ENCODE data around the gene BBS12.
A peak's percentile ranks its signal among the peaks of the same experiment; 100 is the strongest.

BBS12 gene

DNA sequence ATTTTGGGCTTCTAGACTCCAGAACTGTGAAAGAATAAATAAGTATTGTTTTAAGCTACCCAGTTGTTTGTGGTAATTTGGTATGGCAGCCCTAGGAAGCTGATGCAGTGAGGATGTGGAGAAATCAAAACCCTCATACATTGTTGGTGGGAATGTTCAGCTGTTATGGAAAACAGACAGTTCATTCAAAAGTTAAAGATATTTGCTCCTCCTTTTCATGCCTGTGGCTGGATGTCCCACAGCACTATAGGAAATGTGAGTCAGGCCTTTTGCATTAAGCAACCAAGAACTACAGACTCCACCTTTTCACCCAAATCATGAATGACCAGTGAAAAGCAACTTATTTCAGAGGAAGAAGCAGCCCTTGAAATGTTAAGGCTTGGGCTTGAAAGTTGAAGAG lies 6.7 kb downstream of the BBS12 start:
- no peak overlapping the region for H2AFZ ChIP-seq (ENCODE audit: low read depth, low read length)
- H3K9me3 ChIP-seq (ENCODE audit: control insufficient read depth, low read length), result no peaks in the 10 kb centered on the region
- no peaks in the 10 kb centered on the region for H3K27me3 ChIP-seq (ENCODE audit: control insufficient read depth in 1 of 2, insufficient read depth in 1 of 2, low read length in 2 of 2)
- no peak overlapping the region for H3K23ac ChIP-seq (ENCODE audit: low read length in 2 of 2)
- H3K18ac ChIP-seq (ENCODE audit: low read depth in 1 of 2, low read length in 2 of 2), result no peak overlapping the region
- no peaks in the 10 kb centered on the region for H3K4me1 ChIP-seq (ENCODE audit: control insufficient read depth, insufficient read depth, low read depth, low read length)
- H3K4ac ChIP-seq (ENCODE audit: low read depth in 1 of 2, low read length in 2 of 2), result no peak overlapping the region
- H2BK5ac ChIP-seq (ENCODE audit: low read depth, low read length, poor library complexity, severe bottlenecking), result no peak overlapping the region
- H2BK120ac ChIP-seq (ENCODE audit: low read depth, low read length), result no peak overlapping the region
- H2BK15ac ChIP-seq (ENCODE audit: low read depth, poor library complexity, severe bottlenecking), result no peak overlapping the region
- peaks cover 8% of the 10 kb centered on the region for H3K79me1 ChIP-seq (replicated peaks; ENCODE audit: low read length, poor library complexity, severe bottlenecking)
- no peak overlapping the region for H3K14ac ChIP-seq (ENCODE audit: low read length in 2 of 2)
- H3K36me3 ChIP-seq (ENCODE audit: control insufficient read depth in 1 of 2, insufficient read depth in 2 of 2, low read depth in 1 of 2, low read length in 2 of 2), result peaks cover 3 to 20% of the 10 kb centered on the region in 2 experiments
- no peak overlapping the region for H2AK5ac ChIP-seq (ENCODE audit: low read length, severe bottlenecking)
- no peak overlapping the region for H4K91ac ChIP-seq (ENCODE audit: low read length)
- H3K9ac ChIP-seq (ENCODE audit: low read length), result no peak overlapping the region
- no peak overlapping the region for H4K8ac ChIP-seq (ENCODE audit: low read length)
- H3K4me3 ChIP-seq (ENCODE audit: insufficient read depth in 1 of 2, low read depth in 1 of 2, low read length in 2 of 2), result no peak overlapping the region
- H2BK12ac ChIP-seq (ENCODE audit: low read length in 2 of 2), result no peak overlapping the region
- peak; percentile 85 for DNase-seq
- H3K27ac ChIP-seq (ENCODE audit: low read length, poor library complexity, severe bottlenecking), result no peak overlapping the region
- H3K4me2 ChIP-seq (ENCODE audit: low read length, poor library complexity, severe bottlenecking), result no peak overlapping the region

DNA sequence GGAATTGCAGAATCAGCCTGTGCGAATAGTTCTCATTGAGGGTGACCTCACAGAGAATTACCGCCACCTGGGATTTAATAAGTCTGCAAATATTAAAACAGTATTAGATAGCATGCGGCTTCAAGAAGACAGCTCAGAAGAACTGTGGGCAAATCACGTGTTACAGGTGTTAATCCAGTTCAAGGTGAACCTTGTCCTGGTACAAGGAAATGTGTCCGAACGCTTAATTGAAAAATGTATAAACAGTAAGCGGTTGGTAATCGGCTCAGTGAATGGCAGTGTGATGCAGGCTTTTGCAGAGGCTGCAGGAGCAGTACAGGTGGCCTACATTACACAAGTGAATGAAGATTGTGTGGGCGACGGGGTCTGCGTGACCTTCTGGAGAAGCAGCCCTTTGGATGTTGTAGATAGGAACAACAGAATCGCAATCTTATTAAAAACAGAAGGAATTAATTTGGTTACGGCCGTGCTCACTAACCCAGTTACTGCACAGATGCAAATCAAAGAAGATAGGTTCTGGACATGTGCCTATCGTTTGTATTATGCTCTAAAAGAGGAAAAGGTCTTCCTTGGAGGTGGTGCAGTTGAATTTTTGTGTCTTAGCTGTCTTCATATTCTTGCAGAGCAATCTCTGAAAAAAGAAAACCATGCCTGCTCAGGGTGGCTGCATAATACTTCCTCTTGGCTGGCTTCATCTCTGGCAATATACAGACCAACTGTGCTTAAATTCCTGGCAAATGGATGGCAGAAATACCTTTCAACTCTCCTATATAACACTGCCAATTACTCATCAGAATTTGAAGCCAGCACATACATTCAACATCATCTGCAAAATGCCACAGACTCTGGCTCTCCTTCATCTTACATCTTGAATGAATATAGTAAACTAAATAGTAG lies 10.7 kb downstream of the BBS12 start:
- no peaks in the 10 kb centered on the region for H3K27me3 ChIP-seq (ENCODE audit: control insufficient read depth in 1 of 2, insufficient read depth in 1 of 2, low read length in 2 of 2)

DNA sequence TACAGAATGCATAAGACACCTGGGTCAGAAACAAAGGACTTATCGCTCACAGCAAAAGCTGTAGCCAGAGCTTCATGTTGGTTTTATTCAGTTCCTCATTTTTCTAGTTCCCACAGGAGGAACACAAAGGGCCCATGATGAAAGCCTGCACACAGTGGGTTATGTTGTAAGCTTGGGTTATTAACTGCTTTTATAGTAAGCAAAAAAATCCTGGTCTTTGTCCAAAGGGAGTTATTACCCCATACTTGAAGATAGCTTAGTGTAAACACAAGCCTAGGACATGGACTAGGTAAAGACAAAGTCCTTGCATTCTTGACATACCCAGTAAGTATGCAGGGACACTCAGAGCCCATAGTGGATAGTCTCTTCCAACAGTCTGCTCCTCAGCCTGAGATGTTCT lies 11.7 kb downstream of the BBS12 start:
- Histone ChIP-seq H2BK5ac (ENCODE audit: low read depth, low read length, poor library complexity, severe bottlenecking) (no peak overlapping the region), H3K4ac (ENCODE audit: low read depth in 1 of 2, low read length in 2 of 2) (no peak overlapping the region), H4K8ac (ENCODE audit: low read length) (no peak overlapping the region), H3K27me3 (ENCODE audit: control insufficient read depth in 1 of 2, insufficient read depth in 1 of 2, low read length in 2 of 2) (no peaks in the 10 kb centered on the region), H3K23ac (ENCODE audit: low read length in 2 of 2) (no peak overlapping the region), H3K4me1 (ENCODE audit: control insufficient read depth, insufficient read depth, low read depth, low read length) (no peaks in the 10 kb centered on the region), H2BK12ac (ENCODE audit: low read length in 2 of 2) (no peak overlapping the region), H3K18ac (ENCODE audit: low read depth in 1 of 2, low read length in 2 of 2) (no peak overlapping the region), H3K14ac (ENCODE audit: low read length in 2 of 2) (no peak overlapping the region), H3K9me3 (ENCODE audit: control insufficient read depth, low read length) (no peaks in the 10 kb centered on the region), H3K4me2 (ENCODE audit: low read length, poor library complexity, severe bottlenecking) (no peak overlapping the region), H2BK15ac (ENCODE audit: low read depth, poor library complexity, severe bottlenecking) (no peak overlapping the region), H2AK5ac (ENCODE audit: low read length, severe bottlenecking) (no peak overlapping the region), H3K4me3 (ENCODE audit: insufficient read depth in 1 of 2, low read depth in 1 of 2, low read length in 2 of 2) (no peak overlapping the region), H2BK120ac (ENCODE audit: low read depth, low read length) (no peak overlapping the region), H3K9ac (ENCODE audit: low read length) (no peak overlapping the region), H3K79me1 (replicated peaks; ENCODE audit: low read length, poor library complexity, severe bottlenecking) (peaks cover 5% of the 10 kb centered on the region), H4K91ac (ENCODE audit: low read length) (no peak overlapping the region), H2AFZ (ENCODE audit: low read depth, low read length) (no peak overlapping the region), H3K27ac (ENCODE audit: low read length, poor library complexity, severe bottlenecking) (no peak overlapping the region), H3K36me3 (ENCODE audit: control insufficient read depth in 1 of 2, insufficient read depth in 2 of 2, low read depth in 1 of 2, low read length in 2 of 2) (peaks cover 3 to 20% of the 10 kb centered on the region in 2 experiments)
- peak; percentile 66 for DNase-seq
- WGBS, result 94% methylated on average over 1 of the region's 1 CpG

More for the DNA sequence above, 10.7 kb downstream of the BBS12 start:
- Histone ChIP-seq H3K79me1 (replicated peaks; ENCODE audit: low read length, poor library complexity, severe bottlenecking) (peaks cover 6% of the 10 kb centered on the region), H4K91ac (ENCODE audit: low read length) (no peak overlapping the region), H2AFZ (ENCODE audit: low read depth, low read length) (no peak overlapping the region), H2BK5ac (ENCODE audit: low read depth, low read length, poor library complexity, severe bottlenecking) (no peak overlapping the region), H3K18ac (ENCODE audit: low read depth in 1 of 2, low read length in 2 of 2) (no peak overlapping the region), H3K4me1 (ENCODE audit: control insufficient read depth, insufficient read depth, low read depth, low read length) (no peaks in the 10 kb centered on the region), H3K36me3 (ENCODE audit: control insufficient read depth in 1 of 2, insufficient read depth in 2 of 2, low read depth in 1 of 2, low read length in 2 of 2) (peaks cover 3 to 20% of the 10 kb centered on the region in 2 experiments), H3K9ac (ENCODE audit: low read length) (no peak overlapping the region), H2AK5ac (ENCODE audit: low read length, severe bottlenecking) (no peak overlapping the region), H4K8ac (ENCODE audit: low read length) (no peak overlapping the region), H2BK120ac (ENCODE audit: low read depth, low read length) (no peak overlapping the region), H3K4me2 (ENCODE audit: low read length, poor library complexity, severe bottlenecking) (no peak overlapping the region), H2BK12ac (ENCODE audit: low read length in 2 of 2) (no peak overlapping the region), H3K27ac (ENCODE audit: low read length, poor library complexity, severe bottlenecking) (no peak overlapping the region), H3K23ac (ENCODE audit: low read length in 2 of 2) (no peak overlapping the region), H3K9me3 (ENCODE audit: control insufficient read depth, low read length) (no peaks in the 10 kb centered on the region), H3K4me3 (ENCODE audit: insufficient read depth in 1 of 2, low read depth in 1 of 2, low read length in 2 of 2) (no peak overlapping the region), H3K14ac (ENCODE audit: low read length in 2 of 2) (no peak overlapping the region), H2BK15ac (ENCODE audit: low read depth, poor library complexity, severe bottlenecking) (no peak overlapping the region), H3K4ac (ENCODE audit: low read depth in 1 of 2, low read length in 2 of 2) (peak overlapping the region in 1 of 2 experiments; percentile 13)
- DNase-seq, result no peak
- whole genome bisulfite sequencing, result 97% methylated on average over 15 of the region's 15 CpGs

DNA sequence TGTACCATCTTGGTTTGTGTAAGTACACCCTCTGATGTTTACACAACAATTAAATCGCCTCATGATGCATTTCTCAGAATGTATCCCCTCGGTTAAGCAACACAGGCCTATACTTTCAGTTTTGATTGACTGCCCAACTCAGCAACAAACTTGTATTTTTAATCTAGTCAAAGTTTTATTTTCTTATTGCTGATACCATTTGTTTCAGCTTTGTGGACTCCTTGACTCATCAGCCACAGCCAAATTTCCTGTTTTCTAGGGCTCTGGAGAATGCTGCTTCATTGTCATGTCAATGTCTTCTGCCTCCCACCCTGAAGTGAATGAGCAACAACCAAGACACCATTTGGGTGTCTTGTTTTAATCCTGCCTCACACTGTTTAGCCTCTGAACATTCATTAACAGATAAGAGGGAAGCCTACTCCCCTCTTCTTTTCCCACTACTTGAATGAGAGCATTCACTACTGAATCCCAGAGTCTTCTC lies 14.0 kb downstream of the BBS12 start:
- peak; percentile 22 for DNase-seq
- Histone ChIP-seq H2AK5ac (ENCODE audit: low read length, severe bottlenecking) (no peak overlapping the region), H3K36me3 (ENCODE audit: control insufficient read depth in 1 of 2, insufficient read depth in 2 of 2, low read depth in 1 of 2, low read length in 2 of 2) (peaks cover 3 to 20% of the 10 kb centered on the region in 2 experiments), H3K79me1 (replicated peaks; ENCODE audit: low read length, poor library complexity, severe bottlenecking) (no peaks in the 10 kb centered on the region), H3K9ac (ENCODE audit: low read length) (no peak overlapping the region), H2BK15ac (ENCODE audit: low read depth, poor library complexity, severe bottlenecking) (no peak overlapping the region), H3K18ac (ENCODE audit: low read depth in 1 of 2, low read length in 2 of 2) (no peak overlapping the region), H2BK5ac (ENCODE audit: low read depth, low read length, poor library complexity, severe bottlenecking) (no peak overlapping the region), H2BK12ac (ENCODE audit: low read length in 2 of 2) (no peak overlapping the region), H2AFZ (ENCODE audit: low read depth, low read length) (no peak overlapping the region), H4K91ac (ENCODE audit: low read length) (no peak overlapping the region), H4K8ac (ENCODE audit: low read length) (peak overlapping the region; percentile 22), H3K23ac (ENCODE audit: low read length in 2 of 2) (no peak overlapping the region), H3K27me3 (ENCODE audit: control insufficient read depth in 1 of 2, insufficient read depth in 1 of 2, low read length in 2 of 2) (no peaks in the 10 kb centered on the region), H2BK120ac (ENCODE audit: low read depth, low read length) (no peak overlapping the region), H3K4ac (ENCODE audit: low read depth in 1 of 2, low read length in 2 of 2) (no peak overlapping the region), H3K4me2 (ENCODE audit: low read length, poor library complexity, severe bottlenecking) (no peak overlapping the region), H3K4me3 (ENCODE audit: insufficient read depth in 1 of 2, low read depth in 1 of 2, low read length in 2 of 2) (no peak overlapping the region), H3K9me3 (ENCODE audit: control insufficient read depth, low read length) (no peaks in the 10 kb centered on the region), H3K27ac (ENCODE audit: low read length, poor library complexity, severe bottlenecking) (no peak overlapping the region), H3K14ac (ENCODE audit: low read length in 2 of 2) (no peak overlapping the region), H3K4me1 (ENCODE audit: control insufficient read depth, insufficient read depth, low read depth, low read length) (no peaks in the 10 kb centered on the region)
- WGBS, result 83% methylated on average over 2 of the region's 2 CpGs

Measured in mesenchymal stem cell (in vitro differentiated cells and primary cell).